OCI-LY7 (cell line): ENCODE measurements around the gene TEX2.

ENCODE experiments used
- EZH2phosphoT487 ChIP-seq: fragments of 200-600 bp; sonication (generic); IDR thresholded peaks from 2 replicates; pipeline ENCODE4 v1.6.1; 2018; ENCODE audit warnings: low read depth, borderline replicate concordance, mild to moderate bottlenecking, mixed run types, antibody characterized with exemption, low read length, moderate library complexity, mixed read lengths
- TF ChIP-seq, protein P1 (sequence below): fragments of 200-600 bp; sonication (generic); conservative IDR thresholded peaks from 2 replicates; pipeline ENCODE4 v1.5.1; 2014; ENCODE audit warnings: mild to moderate bottlenecking, antibody characterized with exemption, low read length, moderate library complexity, mixed read lengths

DNA sequence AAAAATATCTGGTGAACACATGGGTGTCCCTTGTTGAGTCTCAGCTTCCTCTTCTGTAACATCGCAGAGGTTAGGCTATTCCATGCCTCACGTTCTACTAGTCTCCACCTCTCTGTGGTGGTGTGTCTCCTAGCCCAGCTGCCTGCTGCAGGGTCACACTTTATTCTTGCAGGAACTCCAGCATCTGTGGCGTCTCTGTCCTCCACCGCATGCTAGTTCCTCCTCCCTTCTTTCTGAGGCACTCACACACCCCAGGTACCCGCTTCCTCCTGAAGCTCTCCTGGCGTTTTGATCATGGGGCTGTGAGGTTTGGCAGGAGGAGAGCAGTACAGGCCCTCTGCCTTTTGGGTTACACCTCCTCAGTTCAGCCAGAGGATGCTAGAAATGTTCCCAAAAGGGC is 9.9 kb upstream of the TEX2 start:
- TF ChIP-seq EZH2phosphoT487: no peak
- TF ChIP-seq, protein P1, sequence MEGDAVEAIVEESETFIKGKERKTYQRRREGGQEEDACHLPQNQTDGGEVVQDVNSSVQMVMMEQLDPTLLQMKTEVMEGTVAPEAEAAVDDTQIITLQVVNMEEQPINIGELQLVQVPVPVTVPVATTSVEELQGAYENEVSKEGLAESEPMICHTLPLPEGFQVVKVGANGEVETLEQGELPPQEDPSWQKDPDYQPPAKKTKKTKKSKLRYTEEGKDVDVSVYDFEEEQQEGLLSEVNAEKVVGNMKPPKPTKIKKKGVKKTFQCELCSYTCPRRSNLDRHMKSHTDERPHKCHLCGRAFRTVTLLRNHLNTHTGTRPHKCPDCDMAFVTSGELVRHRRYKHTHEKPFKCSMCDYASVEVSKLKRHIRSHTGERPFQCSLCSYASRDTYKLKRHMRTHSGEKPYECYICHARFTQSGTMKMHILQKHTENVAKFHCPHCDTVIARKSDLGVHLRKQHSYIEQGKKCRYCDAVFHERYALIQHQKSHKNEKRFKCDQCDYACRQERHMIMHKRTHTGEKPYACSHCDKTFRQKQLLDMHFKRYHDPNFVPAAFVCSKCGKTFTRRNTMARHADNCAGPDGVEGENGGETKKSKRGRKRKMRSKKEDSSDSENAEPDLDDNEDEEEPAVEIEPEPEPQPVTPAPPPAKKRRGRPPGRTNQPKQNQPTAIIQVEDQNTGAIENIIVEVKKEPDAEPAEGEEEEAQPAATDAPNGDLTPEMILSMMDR: no peak
